Mammary epithelial cell (primary cell): ENCODE measurements around the gene RAD52.

ENCODE experiments used
- EZH2 ChIP-seq: IDR thresholded peaks from 2 replicates; pipeline ENCODE4 v1.6.1; 2012; ENCODE audit warnings: low read length, inconsistent platforms, borderline replicate concordance
- TF ChIP-seq, protein P1 (sequence below), 2 donors: IDR thresholded peaks in 1 of 2; conservative IDR thresholded peaks in 1 of 2; 2 replicates each; pipeline ENCODE4 v1.5.1; 2011 to 2012; ENCODE audit warnings: inconsistent platforms in 2 of 2, low read length in 2 of 2, mild to moderate bottlenecking in 2 of 2, control low read depth in 1 of 2, low read depth in 1 of 2; ENCODE audit not compliant: insufficient read depth in 1 of 2; ENCODE audit errors: extremely low read depth in 1 of 2

- TF ChIP-seq, protein P1, sequence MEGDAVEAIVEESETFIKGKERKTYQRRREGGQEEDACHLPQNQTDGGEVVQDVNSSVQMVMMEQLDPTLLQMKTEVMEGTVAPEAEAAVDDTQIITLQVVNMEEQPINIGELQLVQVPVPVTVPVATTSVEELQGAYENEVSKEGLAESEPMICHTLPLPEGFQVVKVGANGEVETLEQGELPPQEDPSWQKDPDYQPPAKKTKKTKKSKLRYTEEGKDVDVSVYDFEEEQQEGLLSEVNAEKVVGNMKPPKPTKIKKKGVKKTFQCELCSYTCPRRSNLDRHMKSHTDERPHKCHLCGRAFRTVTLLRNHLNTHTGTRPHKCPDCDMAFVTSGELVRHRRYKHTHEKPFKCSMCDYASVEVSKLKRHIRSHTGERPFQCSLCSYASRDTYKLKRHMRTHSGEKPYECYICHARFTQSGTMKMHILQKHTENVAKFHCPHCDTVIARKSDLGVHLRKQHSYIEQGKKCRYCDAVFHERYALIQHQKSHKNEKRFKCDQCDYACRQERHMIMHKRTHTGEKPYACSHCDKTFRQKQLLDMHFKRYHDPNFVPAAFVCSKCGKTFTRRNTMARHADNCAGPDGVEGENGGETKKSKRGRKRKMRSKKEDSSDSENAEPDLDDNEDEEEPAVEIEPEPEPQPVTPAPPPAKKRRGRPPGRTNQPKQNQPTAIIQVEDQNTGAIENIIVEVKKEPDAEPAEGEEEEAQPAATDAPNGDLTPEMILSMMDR (conservative IDR thresholded peaks at IDR 0.05 in 1 of 2, IDR thresholded peaks at IDR 0.05 in 1 of 2; ENCODE audit: extremely low read depth in 1 of 2, insufficient read depth in 1 of 2, low read depth in 1 of 2, low read length in 2 of 2) = no peak
- TF ChIP-seq EZH2 = no peak
Observed at GRCh38 chr12:953776-954175, 4.3 kb upstream of the RAD52 start.
